ENCODE results near the gene GLIS1.

DNA sequence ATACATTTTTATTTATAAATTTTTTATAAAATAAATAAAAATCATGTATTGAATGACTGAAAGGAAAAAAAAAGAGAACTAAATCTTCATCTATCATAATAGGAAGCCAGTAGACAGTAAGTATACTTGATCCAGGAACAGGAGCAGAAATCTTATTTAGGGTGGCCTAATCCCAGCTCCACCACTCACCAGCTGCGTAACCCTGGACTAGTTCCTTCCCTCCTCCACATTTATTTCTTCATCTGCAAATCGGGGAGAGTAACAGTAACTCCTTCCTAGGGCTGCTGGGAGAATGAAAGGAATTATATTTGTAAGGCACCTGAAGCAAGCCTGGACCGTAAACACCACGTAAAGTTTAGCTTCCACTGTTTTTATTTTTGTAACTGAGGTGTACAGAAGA, 17.9 kb downstream of the GLIS1 start:
- TF ChIP-seq, protein P1, sequence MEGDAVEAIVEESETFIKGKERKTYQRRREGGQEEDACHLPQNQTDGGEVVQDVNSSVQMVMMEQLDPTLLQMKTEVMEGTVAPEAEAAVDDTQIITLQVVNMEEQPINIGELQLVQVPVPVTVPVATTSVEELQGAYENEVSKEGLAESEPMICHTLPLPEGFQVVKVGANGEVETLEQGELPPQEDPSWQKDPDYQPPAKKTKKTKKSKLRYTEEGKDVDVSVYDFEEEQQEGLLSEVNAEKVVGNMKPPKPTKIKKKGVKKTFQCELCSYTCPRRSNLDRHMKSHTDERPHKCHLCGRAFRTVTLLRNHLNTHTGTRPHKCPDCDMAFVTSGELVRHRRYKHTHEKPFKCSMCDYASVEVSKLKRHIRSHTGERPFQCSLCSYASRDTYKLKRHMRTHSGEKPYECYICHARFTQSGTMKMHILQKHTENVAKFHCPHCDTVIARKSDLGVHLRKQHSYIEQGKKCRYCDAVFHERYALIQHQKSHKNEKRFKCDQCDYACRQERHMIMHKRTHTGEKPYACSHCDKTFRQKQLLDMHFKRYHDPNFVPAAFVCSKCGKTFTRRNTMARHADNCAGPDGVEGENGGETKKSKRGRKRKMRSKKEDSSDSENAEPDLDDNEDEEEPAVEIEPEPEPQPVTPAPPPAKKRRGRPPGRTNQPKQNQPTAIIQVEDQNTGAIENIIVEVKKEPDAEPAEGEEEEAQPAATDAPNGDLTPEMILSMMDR (IDR thresholded peaks at IDR 0.05; ENCODE audit: insufficient read depth, low read depth, low read length), result no peak
- no peak for TF ChIP-seq EZH2 (IDR thresholded peaks at IDR 0.05; ENCODE audit: insufficient read depth, low read length)
